BLaER1 treated with 17β-estradiol and CSF1 and Interleukin-3, amounts not matched to agents 10 nM and 100 nM (cell line): Measurements from ENCODE around the gene CHRM1.
A peak's percentile ranks its signal among the peaks of the same experiment; 100 is the strongest.
"Not testable (repeated sequence)": the region's sequence is repeated elsewhere in the genome, so short reads cannot be mapped to it uniquely, and the experiment has no call there.

ENCODE experiments used
- H3K27ac ChIP-seq, 11 experiments: shearing (Covaris generic); formaldehyde crosslinking; 2 replicates each; pipeline ENCODE4 v1.8.1; 2022
- H3K27me3 ChIP-seq, 11 experiments: shearing (Covaris generic); formaldehyde crosslinking; 2 replicates each; pipeline ENCODE4 v1.8.1; 2022
- H3K36me3 ChIP-seq, 11 experiments: shearing (Covaris generic); formaldehyde crosslinking; 2 replicates each; pipeline ENCODE4 v1.8.1; 2022
- H3K4me1 ChIP-seq, 10 experiments: shearing (Covaris generic); formaldehyde crosslinking; 2 replicates each; pipeline ENCODE4 v1.8.1; 2022
- H3K4me2 ChIP-seq, 11 experiments: shearing (Covaris generic); formaldehyde crosslinking; 2 replicates each; pipeline ENCODE4 v1.8.1; 2022
- H3K4me3 ChIP-seq, 10 experiments: shearing (Covaris generic); formaldehyde crosslinking; 2 replicates each; pipeline ENCODE4 v1.8.1; 2022
- H3K9ac ChIP-seq, 11 experiments: shearing (Covaris generic); formaldehyde crosslinking; 2 replicates each; pipeline ENCODE4 v1.8.1; 2022
- H3K9me3 ChIP-seq, 11 experiments: shearing (Covaris generic); formaldehyde crosslinking; replicated peaks in 1 of 11; 2 replicates each; pipeline ENCODE4 v1.8.1; 2022
- H4K20me1 ChIP-seq, 11 experiments: shearing (Covaris generic); formaldehyde crosslinking; 2 replicates each; pipeline ENCODE4 v1.8.1; 2022
- Cebpa-rat ChIP-seq, 11 experiments: shearing (Covaris generic); IDR thresholded peaks; 2 replicates each; pipeline ENCODE4 v1.8.1; 2022

Gene CHRM1

DNA sequence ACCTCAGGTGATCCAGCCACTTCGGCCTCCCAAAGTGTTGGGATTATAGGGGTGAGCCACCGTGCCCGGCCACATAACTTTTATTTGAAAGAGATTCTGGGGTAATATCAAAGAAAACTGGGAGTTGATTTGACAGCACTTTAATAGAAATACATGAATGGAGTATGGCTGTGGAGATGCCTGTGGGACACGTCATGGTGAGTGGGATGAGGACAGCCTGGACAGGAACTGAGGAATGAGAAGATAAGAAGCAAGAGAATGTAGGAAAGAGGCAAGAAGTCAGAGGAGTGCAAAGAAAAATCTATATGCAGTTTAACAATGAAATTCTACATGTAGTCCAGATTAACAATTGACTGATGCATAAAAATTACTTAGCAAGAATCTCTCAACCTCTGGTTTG lies 32.6 kb upstream of the CHRM1 start:
- H3K27ac ChIP-seq, result no peak overlapping the region
- H3K36me3 ChIP-seq, result no peaks in the 10 kb centered on the region
- peaks cover 5 to 8% (median 7%) of the 10 kb centered on the region in 10 experiments for H3K4me1 ChIP-seq
- TF ChIP-seq Cebpa-rat (IDR thresholded peaks at IDR 0.05), result no peak
- H4K20me1 ChIP-seq, result no peaks in the 10 kb centered on the region
- H3K4me2 ChIP-seq, result no peak overlapping the region
- H3K9ac ChIP-seq, result no peak overlapping the region
- H3K9me3 ChIP-seq, result no peaks in the 10 kb centered on the region
- no peak overlapping the region for H3K4me3 ChIP-seq
- H3K27me3 ChIP-seq, result no peaks in the 10 kb centered on the region

DNA sequence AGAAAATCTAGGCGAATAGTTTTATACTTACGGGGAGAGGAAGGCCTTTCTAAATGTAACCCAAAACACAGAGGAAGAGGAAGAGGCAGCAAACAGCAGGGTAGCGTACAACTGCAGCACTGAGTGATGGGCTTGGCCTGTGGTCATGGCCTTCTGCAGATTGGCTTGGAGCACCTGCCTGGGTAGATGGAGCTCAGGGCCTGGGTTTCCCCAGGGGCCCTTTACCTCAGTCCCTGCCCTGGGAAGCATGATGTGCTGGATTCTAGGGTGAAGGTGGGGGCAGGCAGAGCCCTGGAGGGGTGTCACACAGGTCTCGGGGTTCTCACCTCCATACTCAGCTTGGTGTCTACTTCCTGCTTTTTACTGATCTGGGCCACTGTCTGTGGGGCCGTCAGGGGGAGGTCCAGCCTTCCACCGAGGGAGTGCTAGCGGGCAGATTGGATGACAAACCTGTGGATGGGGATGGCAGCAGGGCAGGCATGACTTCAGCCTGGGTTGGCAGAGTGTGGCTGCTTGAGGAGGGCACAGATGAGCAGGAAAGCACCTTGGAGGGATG lies 27.7 kb upstream of the CHRM1 start:
- Histone ChIP-seq H3K27me3 (no peaks in the 10 kb centered on the region), H3K9me3 (peaks cover 0 to 12% (median 9%) of the 10 kb centered on the region in 11 experiments; a peak in 9 of 22 replicates), H3K27ac (no peak overlapping the region), H3K4me2 (no peak overlapping the region), H3K4me3 (no peak overlapping the region), H3K36me3 (no peaks in the 10 kb centered on the region), H3K4me1 (no peaks in the 10 kb centered on the region), H4K20me1 (no peaks in the 10 kb centered on the region), H3K9ac (no peak overlapping the region)
- TF ChIP-seq Cebpa-rat (IDR thresholded peaks at IDR 0.05), result no peak

DNA sequence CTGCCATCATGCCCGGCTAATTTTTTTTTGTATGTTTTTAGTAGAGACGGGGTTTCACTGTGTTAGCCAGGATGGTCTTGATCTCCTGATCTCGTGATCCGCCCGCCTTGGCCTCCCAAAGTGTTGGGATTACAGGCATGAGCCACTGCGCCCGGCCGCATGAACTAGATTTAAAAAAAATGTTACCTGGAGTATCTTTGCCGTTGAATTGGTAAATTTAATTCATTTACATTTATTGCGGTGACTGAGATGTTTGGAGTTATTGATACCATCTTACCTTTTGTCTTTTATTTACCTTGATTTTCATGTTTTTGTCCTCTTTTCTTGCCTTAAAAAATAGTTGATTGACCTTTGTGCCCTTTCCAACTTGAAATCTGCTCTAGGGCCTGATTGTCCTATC lies 24.4 kb upstream of the CHRM1 start:
- not testable (repeated sequence) for H3K27ac ChIP-seq, H3K4me1 ChIP-seq, H3K27me3 ChIP-seq, H3K4me2 ChIP-seq, H4K20me1 ChIP-seq, H3K4me3 ChIP-seq, H3K36me3 ChIP-seq, H3K9ac ChIP-seq
- peaks cover 0 to 12% (median 9%) of the 10 kb centered on the region in 11 experiments; a peak in 9 of 22 replicates for H3K9me3 ChIP-seq

DNA sequence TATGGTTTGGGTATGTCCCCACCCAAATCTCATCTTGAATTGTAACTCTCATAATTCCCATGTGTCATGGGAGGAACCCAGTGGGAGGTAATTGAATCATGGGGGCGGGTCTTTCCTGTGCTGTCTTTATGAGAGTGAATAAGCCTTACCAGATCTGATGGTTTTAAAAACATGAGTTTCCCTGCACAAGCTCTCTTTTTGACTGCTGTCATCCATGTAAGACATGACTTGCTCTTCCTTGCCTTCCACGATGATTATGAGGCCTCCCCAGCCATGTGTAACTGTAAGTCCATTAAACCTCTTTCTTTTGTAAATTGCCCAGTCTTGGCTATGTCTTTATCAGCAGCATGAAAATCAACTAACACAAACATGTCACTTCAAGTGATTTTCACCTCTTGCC lies 16.4 kb upstream of the CHRM1 start:
- not testable (repeated sequence) for H3K4me2 ChIP-seq, H3K27ac ChIP-seq, H3K4me3 ChIP-seq, H3K27me3 ChIP-seq, H3K36me3 ChIP-seq, H3K9ac ChIP-seq, H4K20me1 ChIP-seq, H3K4me1 ChIP-seq
- peaks cover 7 to 16% (median 10%) of the 10 kb centered on the region in 11 experiments; a peak in 19 of 22 replicates for H3K9me3 ChIP-seq

DNA sequence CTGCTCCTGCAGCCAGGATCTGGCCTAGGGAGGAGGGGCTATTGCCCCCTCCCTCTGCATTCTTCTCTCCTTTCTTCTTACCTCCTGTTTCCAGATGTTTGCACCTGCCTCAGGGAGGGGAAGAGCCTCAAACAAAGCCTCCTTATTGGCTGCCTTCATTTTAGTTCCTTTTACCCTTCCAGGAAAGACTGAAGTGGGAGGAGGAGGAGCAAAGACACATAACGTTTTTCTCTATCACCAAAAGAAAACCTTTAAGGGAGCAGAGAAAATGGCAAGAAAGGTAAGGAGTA lies 13.3 kb upstream of the CHRM1 start:
- H3K9me3 ChIP-seq, result peaks cover 7 to 16% (median 10%) of the 10 kb centered on the region in 11 experiments; a peak in 19 of 22 replicates
- no peaks in the 10 kb centered on the region for H3K36me3 ChIP-seq
- H3K4me3 ChIP-seq, result no peak overlapping the region
- H3K27me3 ChIP-seq, result no peaks in the 10 kb centered on the region
- no peak for TF ChIP-seq Cebpa-rat (IDR thresholded peaks at IDR 0.05)
- peaks cover 0 to 24% (median 9%) of the 10 kb centered on the region in 10 experiments; a peak in 10 of 20 replicates for H3K4me1 ChIP-seq
- no peaks in the 10 kb centered on the region; a peak in 1 of 22 replicates for H4K20me1 ChIP-seq
- H3K4me2 ChIP-seq, result no peak overlapping the region
- no peak overlapping the region for H3K27ac ChIP-seq
- no peak overlapping the region for H3K9ac ChIP-seq

DNA sequence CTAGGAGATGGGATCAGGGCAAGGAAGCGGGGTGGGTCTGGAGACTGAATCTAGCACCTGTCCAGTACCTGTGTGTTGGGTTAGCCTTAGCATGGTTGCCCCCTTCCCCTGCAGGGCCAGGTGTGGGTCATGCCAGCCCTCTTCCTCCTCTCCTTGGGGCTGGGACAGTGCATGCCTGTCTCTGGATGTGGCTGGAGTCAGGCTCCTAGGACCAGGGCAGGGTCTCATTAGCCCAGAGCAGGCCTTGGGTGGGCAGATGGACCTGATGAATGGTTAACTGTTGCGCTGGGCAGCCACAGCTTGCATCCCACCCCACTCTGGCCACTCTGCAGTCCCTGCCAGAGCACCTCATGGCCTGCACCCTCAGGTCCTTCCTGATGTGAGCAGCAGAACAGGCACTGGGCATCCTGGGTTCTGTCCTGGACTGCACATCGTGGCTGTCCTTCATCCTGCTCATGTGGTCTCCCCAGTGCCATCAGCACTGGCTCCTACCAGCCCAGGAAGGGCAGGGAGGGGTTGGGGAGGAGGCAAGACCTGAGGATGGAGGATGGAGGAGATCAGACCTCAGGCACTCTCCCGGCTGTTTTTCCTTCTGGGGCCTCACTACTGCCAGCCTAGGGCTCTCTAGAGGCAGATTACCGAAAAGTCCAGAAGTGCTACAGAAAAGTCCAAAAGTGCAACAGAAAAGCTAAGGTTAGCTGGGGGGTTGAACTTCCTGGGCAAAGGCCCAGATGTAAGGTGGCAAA lies 12.8 kb upstream of the CHRM1 start:
- H3K9me3 ChIP-seq, result peaks cover 7 to 16% (median 10%) of the 10 kb centered on the region in 11 experiments; a peak in 19 of 22 replicates
- H3K4me3 ChIP-seq, result no peak overlapping the region
- H3K9ac ChIP-seq, result no peak overlapping the region
- no peak overlapping the region for H3K27ac ChIP-seq
- H4K20me1 ChIP-seq, result no peaks in the 10 kb centered on the region; a peak in 2 of 22 replicates
- no peak for TF ChIP-seq Cebpa-rat (IDR thresholded peaks at IDR 0.05)
- H3K4me1 ChIP-seq, result peaks cover 0 to 24% (median 9%) of the 10 kb centered on the region in 10 experiments; a peak in 10 of 20 replicates
- H3K27me3 ChIP-seq, result peaks cover 0 to 4% (median 1%) of the 10 kb centered on the region in 11 experiments; a peak in 11 of 22 replicates
- H3K4me2 ChIP-seq, result no peak overlapping the region
- H3K36me3 ChIP-seq, result no peaks in the 10 kb centered on the region

DNA sequence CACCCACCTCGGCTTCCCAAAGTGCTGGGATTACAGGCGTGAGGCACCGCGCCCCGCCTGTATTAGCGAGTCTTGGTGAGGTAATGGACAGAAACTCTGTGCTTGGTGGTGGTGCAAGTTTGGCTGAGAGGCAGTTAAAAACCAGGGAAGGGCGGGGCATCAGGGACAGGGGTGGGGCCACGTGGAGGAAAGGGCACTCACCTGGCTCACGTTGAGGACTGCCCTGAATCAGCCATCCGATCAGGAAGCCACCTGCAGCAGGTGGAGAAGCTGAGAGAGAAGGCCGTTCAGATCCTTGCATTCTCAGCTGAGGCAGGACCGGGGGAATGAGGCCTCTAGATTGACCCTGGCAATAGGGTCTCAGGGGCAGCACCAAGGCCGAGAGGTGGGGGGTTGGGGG lies 12.1 kb upstream of the CHRM1 start:
- H3K9me3 ChIP-seq, result peaks cover 7 to 16% (median 10%) of the 10 kb centered on the region in 11 experiments; a peak in 19 of 22 replicates

DNA sequence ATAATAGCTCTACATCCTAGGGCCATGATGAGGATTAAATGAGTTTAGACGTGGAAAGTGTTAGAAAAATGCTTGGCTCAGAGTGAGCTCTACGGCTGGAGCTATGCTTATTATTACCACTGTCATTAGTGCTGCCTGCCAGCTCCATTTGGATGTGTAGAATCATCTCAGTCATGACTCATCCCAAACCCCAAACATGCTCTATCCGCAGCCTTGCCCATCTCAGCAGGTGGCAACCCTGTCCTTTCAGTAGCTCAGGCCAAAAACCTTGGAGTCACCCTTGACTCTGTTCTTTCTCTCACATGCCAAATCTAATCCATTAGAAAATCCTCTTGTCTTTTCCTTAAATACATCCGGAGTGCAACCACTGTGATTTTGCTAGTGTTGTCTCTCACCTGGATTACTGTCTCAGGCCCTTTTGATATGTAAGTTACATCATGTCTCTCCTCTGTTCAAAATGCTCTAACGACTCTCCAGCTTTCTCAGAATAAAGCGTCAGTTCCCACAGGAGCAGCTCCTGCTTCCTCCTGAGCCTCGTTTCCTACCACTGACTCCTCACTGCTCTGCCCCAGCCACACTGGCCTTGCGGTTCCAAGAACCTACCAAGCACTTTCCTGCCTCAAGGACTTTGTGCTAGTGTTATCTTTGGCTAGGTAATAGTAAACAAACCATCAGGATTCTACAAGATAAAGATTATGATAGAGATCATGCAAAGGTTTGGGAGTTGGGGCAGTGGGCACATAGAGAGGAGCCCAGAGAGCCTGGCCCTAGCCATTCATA lies 10.5 kb upstream of the CHRM1 start:
- no peak for TF ChIP-seq Cebpa-rat (IDR thresholded peaks at IDR 0.05)
- Histone ChIP-seq H4K20me1 (peaks cover 0 to 5% (median 0%) of the 10 kb centered on the region in 11 experiments; a peak in 3 of 22 replicates), H3K36me3 (no peaks in the 10 kb centered on the region), H3K4me1 (peaks cover 0 to 31% (median 16%) of the 10 kb centered on the region in 10 experiments; a peak in 13 of 20 replicates), H3K27ac (no peak overlapping the region), H3K4me3 (no peak overlapping the region), H3K4me2 (peak overlapping the region in 2 of 11 experiments; percentile 2 to 26; a peak in 3 of 22 replicates), H3K27me3 (peaks cover 20 to 26% (median 24%) of the 10 kb centered on the region in 11 experiments), H3K9me3 (peaks cover 0 to 2% (median 0%) of the 10 kb centered on the region in 11 experiments; a peak in 1 of 22 replicates), H3K9ac (no peak overlapping the region)

More for the DNA sequence above, 12.1 kb upstream of the CHRM1 start:
- H4K20me1 ChIP-seq, result no peaks in the 10 kb centered on the region; a peak in 2 of 22 replicates
- peaks cover 0 to 27% (median 11%) of the 10 kb centered on the region in 10 experiments; a peak in 13 of 20 replicates for H3K4me1 ChIP-seq
- no peak overlapping the region for H3K4me3 ChIP-seq
- peaks cover 4 to 10% (median 8%) of the 10 kb centered on the region in 11 experiments for H3K27me3 ChIP-seq
- no peaks in the 10 kb centered on the region for H3K36me3 ChIP-seq
- no peak for TF ChIP-seq Cebpa-rat (IDR thresholded peaks at IDR 0.05)
- H3K27ac ChIP-seq, result no peak overlapping the region
- no peak overlapping the region for H3K9ac ChIP-seq
- no peak overlapping the region for H3K4me2 ChIP-seq

DNA sequence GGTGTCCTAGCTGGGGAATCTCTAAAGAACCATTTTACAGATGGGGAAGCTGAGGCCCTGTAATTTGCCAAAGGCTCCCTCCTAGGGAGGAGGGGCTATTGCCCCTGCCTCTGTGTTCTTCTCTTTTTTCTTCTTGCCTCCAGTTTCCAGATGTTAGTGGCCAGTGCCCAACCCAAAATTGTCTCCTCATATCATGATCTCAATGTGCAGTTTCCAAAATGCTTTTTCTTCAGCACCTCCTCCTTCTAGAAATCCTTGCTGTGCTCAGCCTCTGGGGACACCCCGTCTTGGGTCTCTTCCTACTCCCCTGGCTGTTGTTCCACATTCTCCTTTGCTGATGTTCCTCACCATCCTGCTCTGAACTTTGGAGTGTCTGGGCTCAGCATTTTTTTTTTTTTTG lies 9.5 kb upstream of the CHRM1 start:
- peak overlapping the region in 6 of 11 experiments; percentile 14 to 52 (median 37); a peak in 7 of 22 replicates for H3K4me2 ChIP-seq
- peaks cover 0 to 6% (median 0%) of the 10 kb centered on the region in 11 experiments; a peak in 5 of 22 replicates for H4K20me1 ChIP-seq
- peaks cover 31 to 36% (median 34%) of the 10 kb centered on the region in 11 experiments for H3K27me3 ChIP-seq
- no peak overlapping the region for H3K9ac ChIP-seq
- no peak for TF ChIP-seq Cebpa-rat (IDR thresholded peaks at IDR 0.05)
- H3K9me3 ChIP-seq, result peaks cover 0 to 8% (median 0%) of the 10 kb centered on the region in 11 experiments; a peak in 3 of 22 replicates
- H3K4me1 ChIP-seq, result peaks cover 0 to 32% (median 18%) of the 10 kb centered on the region in 10 experiments; a peak in 14 of 20 replicates
- no peaks in the 10 kb centered on the region for H3K36me3 ChIP-seq
- no peak overlapping the region for H3K27ac ChIP-seq
- no peak overlapping the region for H3K4me3 ChIP-seq
